ENCODE data around the gene LYSMD3. TPM values are rescaled to one million over a fixed set of nuclear protein-coding genes. Genes with fewer than 3 reads are reported as not detected.

The LYSMD3 gene
- polyA plus RNA-seq, 1 donor (not counting 4 experiments of a cell fraction or from before 2014, with no cell fraction given): 18.9 TPM

DNA sequence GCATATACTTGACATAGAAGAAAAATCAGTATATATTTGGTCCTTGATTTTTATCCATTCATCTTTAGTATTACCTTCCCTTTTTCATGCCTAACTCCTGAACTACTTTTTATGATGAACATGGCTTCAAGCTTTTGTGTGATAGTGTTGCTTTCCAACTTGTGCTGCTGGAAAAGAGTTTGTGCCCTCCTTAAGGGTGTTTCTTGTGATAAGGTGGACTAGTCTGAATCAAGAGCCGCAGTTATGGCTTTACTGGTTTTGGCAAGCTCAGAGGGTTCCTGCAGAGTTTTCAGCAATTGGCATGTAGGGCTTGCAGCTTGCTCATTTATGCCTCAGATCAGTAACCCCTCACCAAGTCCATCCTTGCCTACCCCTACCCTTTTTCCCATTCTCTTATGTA lies 34.2 kb downstream of the LYSMD3 start:
- no peaks in the 10 kb centered on the region for H3K27me3 ChIP-seq (ENCODE audit: control insufficient read depth, extremely low read depth, insufficient read depth, low read length)
- TF ChIP-seq CTCF (optimal IDR thresholded peaks at IDR 0.05 in 1 of 3, IDR thresholded peaks at IDR 0.05 in 1 of 3, conservative IDR thresholded peaks at IDR 0.05 in 1 of 3; ENCODE audit: extremely low read depth in 1 of 3, insufficient read depth in 2 of 3, low read length in 3 of 3): no peak
- TF ChIP-seq EZH2 (IDR thresholded peaks at IDR 0.05; ENCODE audit: low read length): no peak
- dilution Hi-C loops (cut with MboI; ENCODE audit: extremely low pct_ligation_motif_present, low sequenced_read_pairs): no loop called here
- DNase-seq (ENCODE audit: low read depth, low spot score) (no peak), FAIRE-seq (no peak)
- H3K4me3 ChIP-seq (ENCODE audit: control insufficient read depth in 2 of 3, extremely low read depth in 1 of 3, insufficient read depth in 2 of 3, low read depth in 1 of 3, low read length in 3 of 3): no peak overlapping the region
- H4K20me1 ChIP-seq (ENCODE audit: control insufficient read depth, extremely low read depth, insufficient read depth, low read length): no peaks in the 10 kb centered on the region
- H3K36me3 ChIP-seq (ENCODE audit: control insufficient read depth in 2 of 2, extremely low read depth in 1 of 2, insufficient read depth in 2 of 2, low read length in 2 of 2): peaks cover 1 to 3% of the 10 kb centered on the region in 2 experiments
- H3K9me3 ChIP-seq (ENCODE audit: control insufficient read depth, low read depth, low read length): no peaks in the 10 kb centered on the region
- H2AFZ ChIP-seq (ENCODE audit: control insufficient read depth, low read length): no peak overlapping the region
- H3K27ac ChIP-seq (ENCODE audit: control insufficient read depth, insufficient read depth, low read length): no peak overlapping the region
- no peaks in the 10 kb centered on the region for H3K4me1 ChIP-seq (ENCODE audit: control insufficient read depth, extremely low read depth, insufficient read depth, low read length)
- no peaks in the 10 kb centered on the region for H3K79me2 ChIP-seq (ENCODE audit: control insufficient read depth, insufficient read depth, low read length)
- no peak overlapping the region for H3K9ac ChIP-seq (ENCODE audit: control insufficient read depth, extremely low read depth, insufficient read depth, low read length)
- H3K9me1 ChIP-seq (ENCODE audit: control insufficient read depth, extremely low read depth, insufficient read depth, low read length): no peaks in the 10 kb centered on the region
- no peak overlapping the region for H3K4me2 ChIP-seq (ENCODE audit: control insufficient read depth, extremely low read depth, insufficient read depth, low read depth, low read length)

GRCh38 chr5:90494043-90494442 lies 35.3 kb downstream of the LYSMD3 start:
- H3K4me3 ChIP-seq (ENCODE audit: control insufficient read depth in 2 of 3, extremely low read depth in 1 of 3, insufficient read depth in 2 of 3, low read depth in 1 of 3, low read length in 3 of 3): no peak overlapping the region
- FAIRE-seq: no peak

More at GRCh38 chr5:90494043-90494442, 35.3 kb downstream of the LYSMD3 start:
- no peak overlapping the region for H3K27ac ChIP-seq (ENCODE audit: control insufficient read depth, insufficient read depth, low read length)
- no peaks in the 10 kb centered on the region for H3K9me3 ChIP-seq (ENCODE audit: control insufficient read depth, low read depth, low read length)
- no peak overlapping the region for H2AFZ ChIP-seq (ENCODE audit: control insufficient read depth, low read length)
- dilution Hi-C loops (cut with MboI; ENCODE audit: extremely low pct_ligation_motif_present, low sequenced_read_pairs): no loop called here
- H3K9ac ChIP-seq (ENCODE audit: control insufficient read depth, extremely low read depth, insufficient read depth, low read length): no peak overlapping the region
- H4K20me1 ChIP-seq (ENCODE audit: control insufficient read depth, extremely low read depth, insufficient read depth, low read length): no peaks in the 10 kb centered on the region
- DNase-seq (ENCODE audit: low read depth, low spot score): no peak
- H3K4me1 ChIP-seq (ENCODE audit: control insufficient read depth, extremely low read depth, insufficient read depth, low read length): no peaks in the 10 kb centered on the region
- TF ChIP-seq CTCF (optimal IDR thresholded peaks at IDR 0.05 in 1 of 3, IDR thresholded peaks at IDR 0.05 in 1 of 3, conservative IDR thresholded peaks at IDR 0.05 in 1 of 3; ENCODE audit: extremely low read depth in 1 of 3, insufficient read depth in 2 of 3, low read length in 3 of 3) (no peak), EZH2 (IDR thresholded peaks at IDR 0.05; ENCODE audit: low read length) (no peak)
- H3K4me2 ChIP-seq (ENCODE audit: control insufficient read depth, extremely low read depth, insufficient read depth, low read depth, low read length): no peak overlapping the region
- no peaks in the 10 kb centered on the region for H3K9me1 ChIP-seq (ENCODE audit: control insufficient read depth, extremely low read depth, insufficient read depth, low read length)
- no peaks in the 10 kb centered on the region for H3K79me2 ChIP-seq (ENCODE audit: control insufficient read depth, insufficient read depth, low read length)
- no peaks in the 10 kb centered on the region for H3K27me3 ChIP-seq (ENCODE audit: control insufficient read depth, extremely low read depth, insufficient read depth, low read length)
- peaks cover 1 to 3% of the 10 kb centered on the region in 2 experiments for H3K36me3 ChIP-seq (ENCODE audit: control insufficient read depth in 2 of 2, extremely low read depth in 1 of 2, insufficient read depth in 2 of 2, low read length in 2 of 2)
